ENCODE measurements around the gene MCRIP1.

- TF ChIP-seq CTCF (IDR thresholded peaks at IDR 0.05) (no peak), POLR2AphosphoS5 (IDR thresholded peaks at IDR 0.05) (no peak)
These were observed 4.4 kb downstream of the MCRIP1 start for GRCh38 chr17:81828656-81829055.
